DND-41 (cell line): ENCODE data around the gene RNU6-8.

Experiments used
- ATAC-seq: fragments of 200-7000 bp; cut with Tn5 transposase; 3 replicates; pipeline ENCODE4 v1.9.1; 2021; ENCODE audit warnings: low read depth; ENCODE audit not compliant: insufficient read depth
- DNase-seq: peaks from one replicate; pipeline ENCODE4 v3.0.0-alpha.2; 2020
- H2AFZ ChIP-seq: 2 replicates; pipeline ENCODE4 v1.6.0; 2012; ENCODE audit warnings: low read depth, low read length
- H3K27ac ChIP-seq: 2 replicates; pipeline ENCODE4 v1.5.1; 2012; ENCODE audit warnings: low read length, inconsistent platforms
- H3K27me3 ChIP-seq: fragments of 200-600 bp; sonication (generic); 2 replicates; pipeline ENCODE4 v1.6.0; 2012; ENCODE audit warnings: low read length, mild to moderate bottlenecking, inconsistent platforms; ENCODE audit not compliant: insufficient read depth, poor library complexity
- H3K36me3 ChIP-seq: 2 replicates; pipeline ENCODE4 v1.5.1; 2012; ENCODE audit warnings: low read length, inconsistent platforms; ENCODE audit not compliant: insufficient read depth
- H3K4me1 ChIP-seq: 2 replicates; pipeline ENCODE4 v1.5.1; 2012; ENCODE audit warnings: mild to moderate bottlenecking, low read length; ENCODE audit not compliant: insufficient read depth
- H3K4me2 ChIP-seq: 2 replicates; pipeline ENCODE4 v1.6.0; 2012; ENCODE audit warnings: mild to moderate bottlenecking, moderate library complexity, low read length, inconsistent platforms; ENCODE audit not compliant: insufficient read depth
- H3K4me3 ChIP-seq, 2 experiments: fragments of 200-600 bp in 1 of 2; shearing (Covaris generic) in 1 of 2; 2 replicates each; pipeline ENCODE4 v1.5.1; 2012 to 2016; ENCODE audit warnings: inconsistent platforms in 2 of 2, low read length in 2 of 2, mild to moderate bottlenecking in 2 of 2, low read depth in 1 of 2, moderate library complexity in 1 of 2
- H3K79me2 ChIP-seq: 2 replicates; pipeline ENCODE4 v1.6.0; 2012; ENCODE audit warnings: low read length, inconsistent platforms; ENCODE audit not compliant: insufficient read depth
- H3K9ac ChIP-seq: 2 replicates; pipeline ENCODE4 v1.6.0; 2012; ENCODE audit warnings: low read depth, mild to moderate bottlenecking, inconsistent platforms, low read length, moderate library complexity
- H3K9me3 ChIP-seq: 2 replicates; pipeline ENCODE4 v1.5.1; 2012; ENCODE audit warnings: low read length, moderate library complexity, mild to moderate bottlenecking, inconsistent platforms; ENCODE audit not compliant: insufficient read depth, severe bottlenecking
- H4K20me1 ChIP-seq: 2 replicates; pipeline ENCODE4 v1.6.0; 2012; ENCODE audit warnings: low read length; ENCODE audit not compliant: insufficient read depth
- CTCF ChIP-seq: IDR thresholded peaks from 2 replicates; pipeline ENCODE4 v1.5.1; 2012; ENCODE audit warnings: borderline replicate concordance, low read length, moderate library complexity, mild to moderate bottlenecking; ENCODE audit not compliant: poor library complexity, severe bottlenecking; ENCODE audit errors: extremely low read depth
- EZH2 ChIP-seq: IDR thresholded peaks from 3 replicates; pipeline ENCODE4 v1.6.1; 2012; ENCODE audit warnings: borderline replicate concordance, low read depth, mild to moderate bottlenecking, moderate library complexity, low read length, inconsistent platforms; ENCODE audit not compliant: severe bottlenecking

The RNU6-8 gene

DNA sequence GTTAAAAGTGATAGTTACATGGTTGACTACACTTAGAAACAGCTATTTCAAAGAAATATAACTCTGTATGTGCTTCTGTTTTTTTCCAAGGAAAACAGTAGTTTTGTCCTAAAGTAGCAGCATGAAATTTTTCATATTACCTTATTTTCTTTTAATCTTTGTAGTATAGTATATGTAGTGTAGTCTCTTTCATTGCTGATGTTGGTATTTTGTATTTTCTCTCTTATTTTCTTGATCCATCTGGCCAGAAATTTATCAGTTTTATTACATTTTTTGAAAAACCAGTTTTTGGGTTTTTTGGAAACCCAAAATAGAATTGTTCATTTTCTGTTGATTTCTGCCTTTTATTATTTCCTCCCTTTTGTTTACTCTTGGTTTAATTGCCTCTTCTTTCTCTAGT, 6.4 kb upstream of the RNU6-8 start:
- no peaks in the 10 kb centered on the region for H4K20me1 ChIP-seq
- H3K4me2 ChIP-seq: no peak overlapping the region

DNA sequence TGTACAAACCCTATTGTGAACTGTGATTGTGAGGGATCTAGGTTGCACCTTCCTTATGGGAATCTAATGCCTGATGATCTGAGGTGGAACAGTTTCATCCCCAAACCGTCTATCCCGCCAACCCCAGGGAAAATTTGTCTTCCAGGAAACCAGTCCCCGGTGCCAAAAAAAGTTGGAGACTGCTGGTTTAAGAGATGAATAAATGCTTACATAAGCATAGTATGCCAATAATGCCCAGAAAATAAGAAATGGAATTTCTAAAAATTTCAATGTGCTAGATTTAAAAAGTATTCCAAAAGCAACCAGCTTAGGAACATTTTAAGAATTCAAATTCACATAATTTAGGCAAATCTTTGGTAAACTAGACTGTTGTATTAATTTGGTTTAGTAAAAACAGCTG, 5.4 kb upstream of the RNU6-8 start:
- ATAC-seq (no peak), DNase-seq (no peak)
- Histone ChIP-seq H3K9ac (no peak overlapping the region), H3K4me1 (peaks cover 8% of the 10 kb centered on the region), H3K27ac (no peak overlapping the region), H4K20me1 (no peaks in the 10 kb centered on the region), H3K4me2 (no peak overlapping the region), H3K4me3 (no peak overlapping the region), H3K79me2 (no peaks in the 10 kb centered on the region), H3K9me3 (no peaks in the 10 kb centered on the region), H3K27me3 (peaks cover 8% of the 10 kb centered on the region), H3K36me3 (no peaks in the 10 kb centered on the region), H2AFZ (no peak overlapping the region)
- no peak for TF ChIP-seq CTCF
- TF ChIP-seq EZH2: no peak

More for the DNA sequence above, 6.4 kb upstream of the RNU6-8 start:
- Histone ChIP-seq H3K4me1 (no peaks in the 10 kb centered on the region), H3K4me3 (no peak overlapping the region), H3K79me2 (no peaks in the 10 kb centered on the region), H3K9ac (no peak overlapping the region), H3K9me3 (no peaks in the 10 kb centered on the region), H2AFZ (no peak overlapping the region), H3K36me3 (no peaks in the 10 kb centered on the region), H3K27ac (no peak overlapping the region), H3K27me3 (no peaks in the 10 kb centered on the region)
- ATAC-seq (no peak), DNase-seq (no peak)
- TF ChIP-seq EZH2: no peak
- TF ChIP-seq CTCF: no peak

DNA sequence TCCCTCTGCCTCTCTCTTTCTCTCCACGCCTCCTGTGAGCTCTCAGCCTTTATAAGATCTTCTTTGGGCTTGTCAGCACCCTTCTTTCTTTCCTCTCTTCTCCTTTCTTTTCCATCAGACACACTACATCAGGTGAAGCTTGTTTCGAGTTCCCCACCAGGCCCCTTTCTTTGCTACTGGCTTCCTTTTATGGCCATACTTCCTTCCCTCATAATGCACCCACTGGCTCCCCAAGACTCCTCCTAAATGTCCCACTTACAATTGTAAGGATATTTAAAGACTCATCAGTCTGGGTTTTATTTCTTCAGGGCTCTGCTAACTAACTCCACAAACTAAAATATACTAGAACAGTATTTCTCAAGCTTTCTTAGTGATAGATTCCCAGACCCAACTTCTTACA, 3.5 kb upstream of the RNU6-8 start:
- no peak for ATAC-seq
- Histone ChIP-seq H3K36me3 (no peaks in the 10 kb centered on the region), H3K4me1 (peaks cover 26% of the 10 kb centered on the region), H3K9ac (no peak overlapping the region), H3K79me2 (no peaks in the 10 kb centered on the region), H4K20me1 (no peaks in the 10 kb centered on the region), H2AFZ (no peak overlapping the region), H3K27me3 (peaks cover 26% of the 10 kb centered on the region), H3K9me3 (no peaks in the 10 kb centered on the region), H3K4me3 (no peak overlapping the region), H3K4me2 (no peak overlapping the region), H3K27ac (no peak overlapping the region)
- no peak for TF ChIP-seq EZH2
- DNase-seq: no peak

- H3K9me3 ChIP-seq: no peaks in the 10 kb centered on the region
- H3K79me2 ChIP-seq: no peaks in the 10 kb centered on the region
- no peak for DNase-seq
- ATAC-seq: no peak
- no peak overlapping the region for H3K9ac ChIP-seq
- peaks cover 31% of the 10 kb centered on the region for H3K4me1 ChIP-seq
- TF ChIP-seq CTCF: no peak
- no peak for TF ChIP-seq EZH2
- H2AFZ ChIP-seq: no peak overlapping the region
- H3K4me2 ChIP-seq: no peak overlapping the region
- no peak overlapping the region for H3K4me3 ChIP-seq
- no peaks in the 10 kb centered on the region for H4K20me1 ChIP-seq
- no peak overlapping the region for H3K27ac ChIP-seq
- no peaks in the 10 kb centered on the region for H3K36me3 ChIP-seq
- H3K27me3 ChIP-seq: peaks cover 32% of the 10 kb centered on the region
These were observed 2.9 kb upstream of the RNU6-8 start for GRCh38 chr14:32205984-32206383.
